ENCODE data around the gene SAMD4A.

SAMD4A gene

GRCh38 chr14:54566410-54567223, at the start of gene SAMD4A:
SAMD4A (plus strand) TSS chr14:54567128; CDS start chr14:54567917, 789 bp downstream.
- no peak for DNase-seq

- no peak for DNase-seq
These were observed 42.5 kb upstream of the SAMD4A start for GRCh38 chr14:54524410-54524809.

DNA sequence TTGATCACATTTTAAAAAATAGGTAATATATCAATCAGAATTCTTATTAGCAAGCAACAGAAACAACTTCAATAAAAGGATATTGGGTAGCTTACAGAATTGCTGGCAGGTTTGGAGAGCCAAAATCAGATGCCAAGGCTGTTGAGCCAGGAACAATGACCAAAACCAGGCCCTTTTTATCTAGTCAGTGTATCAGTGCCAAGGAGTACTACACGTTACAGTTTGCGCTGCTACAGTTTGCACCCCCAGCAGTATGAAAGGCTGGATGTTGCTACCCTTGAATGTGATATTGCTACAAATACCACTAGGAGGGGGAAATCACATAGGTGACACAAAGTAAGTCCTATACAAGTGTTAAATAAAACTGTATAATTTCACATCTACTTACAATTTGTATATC, 38.0 kb upstream of the SAMD4A start:
- no peak for DNase-seq

DNA sequence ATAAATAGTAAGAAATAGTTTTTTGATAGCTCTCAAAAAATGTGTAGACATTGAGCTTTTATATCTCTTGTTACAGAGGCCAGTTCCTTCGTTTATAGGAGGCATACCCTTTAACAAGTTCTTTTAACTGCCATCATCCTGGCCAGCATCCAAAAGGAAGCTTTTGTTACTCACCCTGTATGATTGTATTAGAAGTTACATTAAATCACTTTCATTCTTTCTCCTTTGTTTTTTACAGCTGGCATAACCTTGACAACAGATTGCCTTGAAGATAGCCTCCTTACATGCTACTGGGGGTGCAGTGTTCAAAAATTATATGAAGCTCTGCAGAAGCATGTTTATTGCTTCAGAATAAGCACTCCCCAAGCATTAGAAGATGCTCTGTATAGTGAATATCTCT, 37.1 kb upstream of the SAMD4A start:
- no peak for DNase-seq

DNA sequence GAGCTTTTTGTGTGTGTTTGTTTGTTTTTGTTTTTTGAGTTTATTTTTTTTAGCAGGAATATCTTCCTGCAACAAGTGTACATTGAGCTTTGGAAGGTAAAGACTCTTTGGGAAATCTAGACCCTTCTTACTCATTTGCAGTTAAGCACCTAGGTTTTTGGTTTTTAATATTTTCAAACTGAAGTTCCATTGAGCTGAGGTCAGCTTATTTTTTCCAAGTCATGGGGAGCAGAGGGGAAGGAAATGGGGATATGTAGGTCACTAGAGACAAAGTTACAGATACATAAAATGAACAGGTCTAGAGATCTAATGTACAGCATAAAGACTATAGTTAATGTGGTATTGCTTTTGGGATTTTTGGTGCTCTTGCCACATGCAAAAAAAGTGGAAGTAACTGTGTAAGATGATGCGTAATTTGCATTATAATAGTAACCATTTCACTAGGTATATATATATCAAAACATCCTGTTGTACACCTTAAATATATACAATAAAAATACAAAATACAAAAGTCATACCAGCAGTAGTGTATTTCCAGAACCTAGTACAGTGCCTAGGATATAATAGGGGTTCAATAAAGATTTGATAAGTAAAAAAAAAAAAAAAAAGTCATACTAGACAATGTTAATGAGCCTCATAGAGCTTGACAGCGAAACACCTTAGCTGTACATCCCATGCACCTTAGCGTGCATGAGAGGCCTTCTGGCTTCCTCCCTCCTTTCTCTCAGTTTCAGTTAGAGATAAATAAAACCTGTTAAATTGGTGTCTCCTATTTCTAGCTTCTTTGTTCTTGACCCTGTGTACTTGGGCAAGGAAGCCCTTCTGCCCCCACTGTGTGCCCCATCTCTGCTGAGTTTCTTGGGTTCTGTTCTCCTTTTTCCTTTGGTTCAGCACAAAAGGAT, 34.6 kb upstream of the SAMD4A start:
- no peak for DNase-seq

GRCh38 chr14:54533100-54533499, 33.8 kb upstream of the SAMD4A start:
- DNase-seq, result no peak

DNA sequence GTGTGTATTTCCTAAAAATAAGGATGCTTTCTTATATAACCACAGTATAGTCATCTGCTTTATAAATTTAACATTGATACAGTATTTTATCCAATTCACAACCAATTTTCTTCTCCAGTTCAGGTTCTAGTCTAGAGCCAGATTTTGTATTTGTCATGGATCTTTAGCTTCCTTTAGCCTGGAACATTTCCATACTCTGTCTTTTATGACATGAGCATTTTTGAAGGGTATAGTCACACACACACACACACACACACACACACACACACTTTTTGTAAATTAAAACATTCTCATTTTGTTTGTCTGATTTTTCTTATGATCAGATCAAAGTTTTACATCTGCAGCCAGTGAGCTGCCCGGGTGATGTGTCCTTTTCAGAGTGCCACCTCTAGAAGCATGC, 31.8 kb upstream of the SAMD4A start:
- DNase-seq, result no peak

DNA sequence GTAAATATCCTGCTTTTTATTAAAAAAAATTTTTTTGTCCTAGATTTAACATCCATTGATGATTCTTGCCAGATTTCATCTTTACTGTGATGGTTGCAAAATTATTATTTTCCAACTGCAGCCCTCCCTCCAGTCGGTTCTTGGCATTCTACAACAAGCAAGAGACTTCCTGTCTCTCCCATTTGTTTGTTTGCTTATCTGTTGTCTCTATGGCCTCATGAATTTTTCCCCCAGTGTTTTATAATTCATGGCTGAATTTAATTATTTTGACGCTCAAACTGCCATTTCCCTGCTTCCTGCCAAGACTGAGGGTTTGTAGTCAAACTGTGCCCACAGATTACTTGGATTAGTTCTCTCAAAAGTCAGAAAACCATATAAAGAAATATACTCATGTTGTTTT, 31.3 kb upstream of the SAMD4A start:
- no peak for DNase-seq

GRCh38 chr14:54537651-54538050, 29.3 kb upstream of the SAMD4A start:
- DNase-seq, result no peak

DNA sequence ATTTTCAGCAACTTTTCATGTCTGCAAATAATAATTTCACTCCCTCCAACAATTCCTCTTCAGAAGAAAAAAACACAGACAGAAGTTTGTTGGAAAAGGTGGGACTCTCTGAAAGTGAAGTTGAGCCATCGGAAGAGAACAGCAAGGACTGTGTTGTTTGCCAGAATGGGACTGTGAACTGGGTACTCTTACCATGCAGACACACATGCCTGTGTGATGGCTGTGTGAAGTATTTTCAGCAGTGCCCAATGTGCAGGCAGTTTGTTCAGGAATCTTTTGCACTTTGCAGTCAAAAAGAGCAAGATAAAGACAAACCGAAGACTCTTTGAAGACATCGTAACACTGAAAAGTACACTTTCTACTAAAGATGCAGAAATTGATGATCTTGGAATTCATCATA, 28.9 kb upstream of the SAMD4A start:
- no peak for DNase-seq

DNA sequence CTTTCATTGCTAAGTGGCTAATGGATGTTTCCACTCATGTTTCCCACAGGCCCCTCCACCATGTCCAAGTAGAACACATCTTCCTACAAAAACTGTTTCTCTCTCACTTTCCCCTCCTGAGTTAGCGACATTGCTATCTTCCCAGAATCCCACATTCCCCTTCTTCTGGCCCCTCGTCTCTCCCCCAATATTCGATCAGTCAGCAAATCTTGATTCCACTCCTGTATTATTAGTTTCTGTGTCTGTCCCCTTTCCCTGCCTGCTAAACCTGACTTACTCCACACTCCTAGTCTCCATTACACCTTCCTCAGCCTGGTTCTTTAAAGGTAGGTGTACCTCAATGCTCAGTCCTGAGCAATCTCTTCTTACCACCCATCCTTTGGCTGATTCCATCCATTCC, 19.3 kb upstream of the SAMD4A start:
- DNase-seq, result no peak

GRCh38 chr14:54548491-54548890, 18.4 kb upstream of the SAMD4A start:
- DNase-seq, result no peak

DNA sequence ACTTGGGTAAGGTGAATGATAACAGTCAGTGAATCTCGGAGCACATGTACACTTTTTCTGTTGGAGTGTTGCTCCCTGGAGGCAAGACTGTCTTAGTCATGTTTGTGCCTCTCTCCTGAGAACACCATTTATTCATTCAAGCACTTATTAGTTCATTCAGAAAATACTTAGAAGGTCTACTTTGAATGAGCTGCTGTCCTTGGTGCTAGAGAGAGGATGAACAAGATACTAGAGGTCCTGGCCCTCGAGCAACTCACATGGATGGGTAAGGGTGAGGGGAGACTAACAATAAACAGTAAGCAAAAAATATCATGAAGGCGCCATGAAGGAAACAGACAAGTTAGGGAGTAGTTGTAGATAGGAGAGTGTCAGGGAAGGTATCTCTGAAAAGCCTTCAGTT, 17.1 kb upstream of the SAMD4A start:
- DNase-seq, result no peak

- DNase-seq, result no peak
These were observed 16.4 kb upstream of the SAMD4A start for GRCh38 chr14:54550514-54550913.

DNA sequence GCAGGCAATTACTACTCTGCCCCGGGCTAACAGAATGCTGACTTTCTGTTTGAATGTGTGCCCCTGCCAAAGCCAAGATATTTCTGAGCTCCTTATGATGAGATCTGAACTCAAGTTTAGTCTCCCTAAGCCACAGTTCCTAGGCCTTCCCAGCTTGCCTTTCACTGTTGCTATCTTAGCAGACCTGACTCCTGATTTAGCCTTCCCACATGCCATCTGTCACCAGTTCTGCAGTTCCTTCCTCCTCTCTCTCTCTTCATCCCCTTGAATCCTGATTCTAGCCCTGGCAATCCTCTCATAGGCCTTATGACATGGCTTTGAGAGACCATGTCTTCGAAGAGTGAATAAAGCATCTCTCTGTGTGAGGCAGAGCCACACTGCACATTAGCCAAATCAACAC, 12.5 kb upstream of the SAMD4A start:
- DNase-seq, result no peak

DNA sequence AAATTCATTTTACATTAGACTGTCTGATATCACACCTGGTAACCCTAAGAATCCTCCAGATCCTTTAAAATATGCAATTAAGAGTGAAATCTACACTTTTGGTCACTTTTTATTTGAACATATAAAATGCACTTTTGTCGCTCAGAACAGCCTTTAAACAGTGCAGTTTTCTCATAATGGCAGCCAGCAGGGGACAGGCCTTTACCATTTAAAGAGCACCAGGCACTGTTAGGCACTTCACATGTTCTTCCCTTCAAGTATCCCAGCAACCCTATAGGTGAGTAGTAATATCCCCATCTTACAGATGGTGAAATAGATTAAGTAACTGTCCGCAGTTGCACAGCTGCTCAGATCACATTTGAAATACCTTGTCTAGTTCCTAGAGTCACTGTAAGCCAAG, 11.3 kb upstream of the SAMD4A start:
- DNase-seq, result no peak

- DNase-seq, result no peak
These were observed 10.4 kb upstream of the SAMD4A start for GRCh38 chr14:54556535-54556934.

DNA sequence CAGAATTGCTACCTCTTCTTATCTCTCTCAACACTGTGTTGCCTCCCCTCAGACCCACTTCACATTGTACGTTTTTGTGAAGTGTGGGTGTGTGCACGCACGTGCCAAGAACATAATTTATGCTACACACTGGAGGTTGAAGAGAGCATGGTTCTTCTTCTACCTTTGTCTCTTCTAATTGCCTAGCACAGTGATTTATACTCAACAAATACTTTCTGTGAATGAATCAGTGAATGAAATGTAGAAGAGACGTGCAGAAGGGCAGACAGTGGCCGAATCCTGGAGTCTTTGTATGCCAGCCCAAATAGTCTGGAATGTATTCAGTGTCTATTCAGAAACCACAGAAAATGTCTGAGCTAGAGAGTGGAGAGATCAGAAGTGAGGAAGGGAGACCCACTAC, 4.6 kb upstream of the SAMD4A start:
- no peak for DNase-seq

DNA sequence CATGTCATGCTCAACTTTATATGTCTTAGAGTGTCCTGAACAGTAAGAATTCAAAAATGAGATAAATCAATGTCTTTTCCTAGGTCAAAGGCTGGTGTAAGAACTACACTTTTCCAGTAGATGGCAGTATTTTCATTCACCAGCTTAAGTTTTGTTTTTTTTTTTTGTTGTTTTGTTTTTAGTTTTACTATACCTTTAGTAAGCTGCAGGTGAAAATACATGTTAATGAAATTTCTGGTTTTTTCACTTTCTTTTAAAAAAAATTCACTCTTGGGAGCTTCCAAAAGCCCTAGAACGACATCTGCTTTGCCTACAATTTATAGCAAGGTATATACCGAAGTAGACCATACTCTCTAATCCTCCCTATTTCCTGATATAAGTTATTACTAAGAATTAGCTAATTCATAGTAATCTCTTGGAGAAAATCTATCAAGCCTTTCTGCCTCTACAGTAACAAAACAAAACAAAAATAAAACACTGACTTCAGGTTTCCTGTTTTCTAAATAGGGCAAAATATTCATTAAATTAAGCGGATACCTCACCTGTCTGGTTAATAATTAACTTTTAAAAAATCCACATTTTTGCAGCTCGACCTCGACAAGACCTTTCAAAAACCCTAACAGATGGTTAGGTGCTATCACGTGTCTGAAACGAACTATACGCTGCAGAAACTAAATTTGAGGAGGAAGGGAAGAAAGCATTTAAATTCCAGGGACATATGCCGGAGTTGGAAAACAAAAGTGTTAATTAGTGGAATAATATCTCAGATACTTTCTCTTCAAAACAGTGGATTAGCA, 2.7 kb upstream of the SAMD4A start:
- no peak for DNase-seq

GRCh38 chr14:54564868-54565784, 1.8 kb upstream of the SAMD4A start:
- DNase-seq, result no peak

GRCh38 chr14:54565785-54566409, 1.0 kb upstream of the SAMD4A start:
- DNase-seq, result no peak

GRCh38 chr14:54567224-54567638, 303 bp downstream of the SAMD4A start:
- no peak for DNase-seq

All from DMS153 (cell line).